Heart left ventricle (tissue), 13 donors: ENCODE measurements around the gene ZBTB20.

Experiments used
- CTCF ChIP-seq, 12 donors: fragments of 200-600 bp; sonication (generic) in 4 of 12; IDR thresholded peaks; one replicate each; pipeline versions ENCODE4 v1.5.0 to v1.8.0; 2018 to 2022; ENCODE audit warnings: antibody characterized with exemption in 12 of 12, mild to moderate bottlenecking in 5 of 12
- POLR2A ChIP-seq, 2 donors: fragments of 450-650 bp; IDR thresholded peaks; one replicate each; pipeline ENCODE4 v1.6.1; 2017; ENCODE audit warnings: antibody characterized with exemption in 2 of 2, mild to moderate bottlenecking in 2 of 2, moderate library complexity in 2 of 2
- donor health status: ischemic (EF 13 %, LVEDD 7.1; RV severe dilation, severe dysfunction).
- donor health status: DM: no; HTN: yes; CAD: no.
- donor health status: DM: no; HTN: no; CAD: no.
- donor health status: ischemic (EF 25% LVEDD 6.9; RV normal size, moderate dysfunction).
- donor health status: ischemic (EF 25% LVEDD 5.7; RV mildly dilated, moderate dysfunction).
- donor health status: ischemic (EF 35%, LVEDD 5.7; RV mildly dilated, moderate dysfunction).
- donor health status: nonischemic (EF 11% LVEDD 7.7; RV severe dilation, severe dysfunction).
- donor health status: DM: yes; HTN: yes; CAD: no.
- donor health status: PGD.
- donor health status: ischemic (EF 29% LVEDD 5.4; RV normal size, mild dysfunction).
- donor health status: nonischemic (EF 23%, LVEDD 6.1; RV moderate dilation, normal function).

DNA sequence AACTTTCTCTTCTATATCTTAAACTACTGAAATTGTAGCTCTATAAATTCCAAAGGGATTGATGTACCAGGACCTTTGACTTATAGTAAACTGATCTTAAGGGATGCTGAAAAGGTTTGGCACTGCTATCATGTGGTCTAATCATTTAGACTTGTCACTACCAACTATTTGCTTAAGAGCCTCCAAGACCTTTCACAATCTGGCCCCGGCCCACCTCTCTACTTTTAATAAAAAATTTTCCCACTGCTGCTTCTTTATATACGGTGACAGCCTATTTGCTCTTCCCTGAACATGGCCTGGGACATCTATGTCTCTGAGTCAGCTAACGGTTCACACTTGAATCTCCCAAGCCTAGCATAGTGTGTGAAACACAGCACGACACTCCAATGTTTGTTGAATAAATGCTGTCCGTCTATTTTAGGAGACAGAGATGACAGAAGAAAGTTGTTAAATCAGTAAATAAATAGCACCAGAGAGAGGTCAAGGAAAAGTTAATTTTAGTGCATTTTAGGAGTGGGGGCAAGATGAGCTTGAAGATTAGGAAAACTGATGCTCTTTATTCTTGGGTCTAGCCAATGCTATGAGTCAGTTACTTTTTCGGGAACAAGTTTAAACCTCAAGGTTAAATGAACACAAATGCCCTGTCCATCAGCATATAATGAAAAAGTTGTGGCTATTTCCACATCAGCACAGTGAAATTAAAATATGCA lies 640.3 kb downstream of the ZBTB20 start:
- TF ChIP-seq CTCF (IDR thresholded peaks at IDR 0.05) (no peak), POLR2A (IDR thresholded peaks at IDR 0.05) (no peak)
